ENCODE measurements around the gene DCDC2B. TPM values are rescaled to one million over a fixed set of nuclear protein-coding genes. Genes with fewer than 3 reads are reported as not detected.

The DCDC2B gene
- total and polyA plus RNA-seq, 9 of the 15 experiments (the other 6 are each of a cell fraction or from before 2014, with no cell fraction given): not detected

GRCh38 chr1:32249831-32250525 lies 41.1 kb downstream of the DCDC2B start:
- FAIRE-seq: no peak
- POLR2A ChIA-PET: interaction anchor here (0.6 to 2.0 kb wide), 4 partner anchors 8 to 553 kb away, joined by 3 to 6 read pairs (median 4); no protein-coding TSS in a partner anchor

More at GRCh38 chr1:32249831-32250525, 41.1 kb downstream of the DCDC2B start:
- H3K79me2 ChIP-seq (ENCODE audit: control insufficient read depth, insufficient read depth, low read length): no peaks in the 10 kb centered on the region
- BruUV-seq (replicated peaks): no TSS peak
- peak overlapping the region in 1 of 2 experiments; percentile 49; a peak in 2 of 4 replicates for H3K9ac ChIP-seq (ENCODE audit: insufficient read depth in 1 of 2, low read depth in 2 of 2, low read length in 2 of 2)
- intact Hi-C loops (cut with micrococcal nuclease): loop anchor here (5.0 kb wide), 1 partner anchor 43 kb away; the partner anchor contains the start of genes DCDC2B and IQCC
- in situ Hi-C loops (cut with MboI): no loop called here
- no peaks in the 10 kb centered on the region for H3K9me3 ChIP-seq (replicated peaks; ENCODE audit: control insufficient read depth, insufficient read depth, low read depth, low read length)
- ATAC-seq: peak; percentile 8; the same call in 2 of the 3 replicates
- peaks cover 27 to 33% of the 10 kb centered on the region in 2 experiments; a peak in 4 of 5 replicates for H3K4me1 ChIP-seq (replicated peaks in 1 of 2; ENCODE audit: control insufficient read depth in 2 of 2, insufficient read depth in 2 of 2, low read length in 2 of 2)
- CTCF ChIA-PET (ENCODE audit: low intra/inter-chr PET ratio): no interaction called here
- peak in 3 of 4 experiments; percentile 51 to 60 (median 56) for DNase-seq (ENCODE audit: extremely low read depth in 1 of 4, low spot score in 3 of 4)
- no peaks in the 10 kb centered on the region for H3K9me1 ChIP-seq (ENCODE audit: control insufficient read depth, insufficient read depth, low read length)
- peak overlapping the region; percentile 65 for H2AFZ ChIP-seq (ENCODE audit: low read depth, low read length)
- H3K27ac ChIP-seq (ENCODE audit: extremely low read depth, low read depth, low read length): no peak overlapping the region
- H3K4me2 ChIP-seq (ENCODE audit: insufficient read depth, low read length): no peak overlapping the region
- no peaks in the 10 kb centered on the region for H3K36me3 ChIP-seq (ENCODE audit: control insufficient read depth, insufficient read depth, low read length)
- no peaks in the 10 kb centered on the region for H3K27me3 ChIP-seq (ENCODE audit: control insufficient read depth in 2 of 2, insufficient read depth in 2 of 2, low read length in 2 of 2)
- H3K4me3 ChIP-seq: no peak overlapping the region
- no peak for TF ChIP-seq MAFF (IDR thresholded peaks at IDR 0.05; ENCODE audit: low read length)
- 0 out of 2 replicates have a peak, but pooled peaks have one; percentile 23 for TF ChIP-seq CBFA2T3 (IDR thresholded peaks at IDR 0.05)
- TF ChIP-seq HMGN3 (IDR thresholded peaks at IDR 0.05; ENCODE audit: borderline replicate concordance, extremely low read depth, insufficient read length, low read depth, low read length): no peak
- TF ChIP-seq CREM (IDR thresholded peaks at IDR 0.05; ENCODE audit: low read depth): peak; percentile 51; the same call in 1 of the 2 replicates
- TF ChIP-seq MAX (CRISPR knock-in tag; IDR thresholded peaks at IDR 0.05): 0 out of 2 replicates have a peak, but pooled peaks have one; percentile 38
- TF ChIP-seq CBFA2T2 (conservative IDR thresholded peaks at IDR 0.05): 0 out of 2 replicates have a peak, but pooled peaks have one; percentile 10
- 37% methylated on average over 9 of the region's 9 CpGs for WGBS (ENCODE audit: insufficient coverage, low coverage, missing lambda C conversion rate)
- no peaks in the 10 kb centered on the region for H4K20me1 ChIP-seq (replicated peaks; ENCODE audit: control insufficient read depth, insufficient read depth, low read length)

All from K562 (cell line).